HUES48 (cell line): ENCODE results near the gene CYP2C18.
"Not testable (repeated sequence)": the region's sequence is repeated elsewhere in the genome, so short reads cannot be mapped to it uniquely, and the experiment has no call there.

Experiments
- H3K27ac ChIP-seq: one replicate; pipeline ENCODE4 v1.7.0; 2013; ENCODE audit warnings: low read depth, low read length, inconsistent platforms
- H3K27me3 ChIP-seq: 2 replicates; pipeline ENCODE4 v1.6.1; 2013; ENCODE audit warnings: mild to moderate bottlenecking, low read length; ENCODE audit not compliant: control insufficient read depth, insufficient read depth
- H3K36me3 ChIP-seq: 2 replicates; pipeline ENCODE4 v1.6.1; 2013; ENCODE audit warnings: low read length; ENCODE audit not compliant: control insufficient read depth, insufficient read depth
- H3K4me1 ChIP-seq: 2 replicates; pipeline ENCODE4 v1.6.1; 2013; ENCODE audit warnings: mild to moderate bottlenecking, low read length; ENCODE audit not compliant: control insufficient read depth, insufficient read depth
- H3K4me3 ChIP-seq: 2 replicates; pipeline ENCODE4 v1.5.1; 2013; ENCODE audit warnings: mild to moderate bottlenecking, low read depth, low read length
- H3K9ac ChIP-seq: 2 replicates; pipeline ENCODE4 v1.6.1; 2013; ENCODE audit warnings: mild to moderate bottlenecking, low read depth, low read length, moderate library complexity
- H3K9me3 ChIP-seq: 2 replicates; pipeline ENCODE4 v1.6.1; 2013; ENCODE audit warnings: low read length; ENCODE audit not compliant: control insufficient read depth, insufficient read depth

Gene CYP2C18

DNA sequence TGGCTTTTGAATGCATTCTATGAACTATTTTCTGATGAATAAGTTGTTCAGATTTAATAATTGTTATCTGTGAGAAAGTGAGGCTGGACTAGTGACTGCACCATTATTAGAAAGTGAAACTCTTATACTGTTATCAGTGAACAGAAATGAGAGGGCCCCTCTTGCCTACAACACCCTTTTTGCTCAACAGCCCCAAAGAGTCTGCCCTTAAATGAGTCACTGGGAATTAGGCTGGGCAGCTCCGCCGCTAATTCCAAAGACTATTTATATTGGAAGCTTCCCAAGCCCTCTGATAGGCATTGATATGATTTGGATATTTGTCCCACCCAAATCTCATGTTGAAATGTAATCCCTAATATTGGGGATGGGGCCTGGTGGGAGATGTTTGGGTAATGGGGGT is 7.0 kb upstream of the CYP2C18 start:
- no peaks in the 10 kb centered on the region for H3K4me1 ChIP-seq
- no peaks in the 10 kb centered on the region for H3K9me3 ChIP-seq
- no peak overlapping the region for H3K9ac ChIP-seq

DNA sequence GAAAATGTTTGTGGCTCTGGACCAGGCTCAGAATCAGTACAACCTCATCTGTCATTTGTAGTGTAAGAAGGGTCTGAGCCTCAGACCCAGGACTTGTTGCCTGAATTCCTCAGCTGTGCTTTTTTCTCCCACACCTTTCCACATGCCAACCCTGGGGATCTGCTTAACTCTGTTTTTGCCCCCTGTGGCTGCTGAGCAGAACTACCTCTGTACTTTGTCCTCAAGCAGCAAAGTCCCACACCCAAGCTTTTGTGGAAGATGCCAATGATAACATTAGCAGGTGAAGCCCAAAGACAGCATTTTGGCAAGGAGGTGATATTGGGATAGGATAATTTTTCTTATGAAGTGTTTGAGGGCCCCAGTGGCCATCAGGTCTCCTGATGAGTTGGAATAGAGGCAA is 5.8 kb upstream of the CYP2C18 start:
- Histone ChIP-seq H3K9me3 (no peaks in the 10 kb centered on the region), H3K9ac (no peak overlapping the region), H3K4me1 (no peaks in the 10 kb centered on the region), H3K27ac (no peak overlapping the region), H3K36me3 (no peaks in the 10 kb centered on the region), H3K4me3 (no peak overlapping the region), H3K27me3 (no peaks in the 10 kb centered on the region)

More for the DNA sequence above, 7.0 kb upstream of the CYP2C18 start:
- H3K4me3 ChIP-seq = no peak overlapping the region
- H3K27ac ChIP-seq = no peak overlapping the region
- H3K36me3 ChIP-seq = no peaks in the 10 kb centered on the region
- no peaks in the 10 kb centered on the region for H3K27me3 ChIP-seq

DNA sequence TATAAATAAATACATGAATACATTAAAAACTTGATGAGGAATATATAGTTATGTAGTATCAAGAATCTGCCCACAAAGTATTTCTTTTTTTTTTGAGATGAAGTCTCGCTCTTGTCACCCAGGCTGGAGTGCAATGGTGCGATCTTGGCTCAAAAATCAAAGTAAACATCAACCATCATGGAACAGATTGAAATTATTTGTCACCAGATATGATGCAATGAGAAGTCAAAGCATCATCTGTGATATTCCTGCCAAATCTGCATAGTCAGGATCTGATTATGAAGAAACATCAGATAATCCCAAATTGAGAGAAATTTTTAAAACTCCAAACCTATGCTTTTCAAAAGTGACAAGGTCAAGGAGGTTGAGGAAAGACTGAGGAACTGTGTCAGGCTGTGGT is 5.1 kb upstream of the CYP2C18 start:
- Histone ChIP-seq H3K36me3 (no peaks in the 10 kb centered on the region), H3K27me3 (no peaks in the 10 kb centered on the region), H3K4me1 (no peaks in the 10 kb centered on the region), H3K4me3 (no peak overlapping the region), H3K27ac (no peak overlapping the region), H3K9ac (no peak overlapping the region), H3K9me3 (no peaks in the 10 kb centered on the region)

- no peaks in the 10 kb centered on the region for H3K36me3 ChIP-seq
- no peaks in the 10 kb centered on the region for H3K9me3 ChIP-seq
- no peaks in the 10 kb centered on the region for H3K27me3 ChIP-seq
- H3K4me1 ChIP-seq = no peaks in the 10 kb centered on the region
- no peak overlapping the region for H3K27ac ChIP-seq
- no peak overlapping the region for H3K4me3 ChIP-seq
- no peak overlapping the region for H3K9ac ChIP-seq
Observed at GRCh38 chr10:94680544-94680943, 3.0 kb upstream of the CYP2C18 start.

GRCh38 chr10:94682636-94683035 is 893 bp upstream of the CYP2C18 start:
- H3K4me3 ChIP-seq, H3K9me3 ChIP-seq, H3K36me3 ChIP-seq, H3K9ac ChIP-seq, H3K27me3 ChIP-seq, H3K27ac ChIP-seq, H3K4me1 ChIP-seq: not testable (repeated sequence)

DNA sequence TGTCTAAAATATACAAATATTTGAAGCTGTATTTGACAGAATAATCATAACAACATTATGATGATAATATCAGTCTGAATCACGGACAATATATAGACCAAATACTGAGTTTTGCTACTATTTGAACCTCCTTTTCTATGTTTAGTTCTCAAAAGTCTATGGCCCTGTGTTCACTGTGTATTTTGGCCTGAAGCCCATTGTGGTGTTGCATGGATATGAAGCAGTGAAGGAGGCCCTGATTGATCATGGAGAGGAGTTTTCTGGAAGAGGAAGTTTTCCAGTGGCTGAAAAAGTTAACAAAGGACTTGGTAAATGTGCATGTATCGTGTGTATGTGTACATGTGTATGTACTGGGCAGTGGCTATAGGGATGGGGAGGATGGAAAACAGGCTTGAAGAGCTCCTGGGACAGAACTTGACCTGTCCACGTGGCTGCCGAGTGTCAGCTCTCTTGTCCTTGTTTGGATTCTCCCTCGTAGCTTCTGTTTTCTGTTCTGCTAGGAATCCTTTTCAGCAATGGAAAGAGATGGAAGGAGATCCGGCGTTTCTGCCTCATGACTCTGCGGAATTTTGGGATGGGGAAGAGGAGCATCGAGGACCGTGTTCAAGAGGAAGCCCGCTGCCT is 4.2 kb downstream of the CYP2C18 start:
- no peaks in the 10 kb centered on the region for H3K36me3 ChIP-seq
- no peak overlapping the region for H3K4me3 ChIP-seq
- no peak overlapping the region for H3K9ac ChIP-seq
- H3K27ac ChIP-seq = no peak overlapping the region
- H3K4me1 ChIP-seq = no peaks in the 10 kb centered on the region
- H3K9me3 ChIP-seq = no peaks in the 10 kb centered on the region
- no peaks in the 10 kb centered on the region for H3K27me3 ChIP-seq

DNA sequence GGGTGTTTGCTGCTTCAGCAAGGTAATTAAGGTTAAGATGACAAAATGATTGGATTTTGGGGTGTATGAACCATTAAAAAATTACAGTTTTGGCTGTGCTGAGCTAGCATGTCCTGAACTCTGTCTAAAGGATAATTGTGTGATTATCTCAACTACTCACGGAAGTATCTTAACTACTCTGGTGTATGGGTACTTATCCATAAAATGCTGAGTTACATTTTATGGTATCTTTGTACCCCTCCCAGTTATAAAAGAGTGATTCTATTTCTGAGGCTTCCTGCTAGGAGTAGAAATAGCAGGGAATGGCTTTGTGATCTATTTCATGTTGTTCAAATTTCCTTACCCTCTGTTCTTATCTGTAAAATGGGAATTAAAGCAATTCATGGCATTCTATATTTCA is 22.6 kb downstream of the CYP2C18 start:
- H3K9ac ChIP-seq = no peak overlapping the region
- H3K9me3 ChIP-seq = no peaks in the 10 kb centered on the region; the same call in 1 of the 2 replicates
- no peak overlapping the region for H3K4me3 ChIP-seq
- no peaks in the 10 kb centered on the region for H3K27me3 ChIP-seq
- no peaks in the 10 kb centered on the region for H3K4me1 ChIP-seq
- no peaks in the 10 kb centered on the region for H3K36me3 ChIP-seq
- no peak overlapping the region for H3K27ac ChIP-seq

DNA sequence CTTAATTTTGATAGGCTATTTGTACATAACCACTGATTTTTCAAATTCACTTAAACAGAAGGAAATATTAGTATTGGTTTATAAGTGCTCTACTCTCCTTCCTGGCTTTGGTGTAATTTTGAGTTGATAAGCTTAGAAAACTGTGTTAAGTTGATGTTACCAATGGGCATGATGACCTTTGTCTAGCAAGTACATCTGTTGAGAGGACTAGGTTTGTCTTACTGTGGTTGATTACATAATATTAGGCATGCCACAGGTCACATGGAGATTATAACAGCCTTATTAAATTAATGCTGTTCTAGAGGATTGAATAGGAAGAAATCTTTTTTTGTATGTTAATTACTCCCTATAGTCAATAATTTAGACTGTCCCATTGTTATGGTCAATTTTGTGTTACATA is 27.0 kb downstream of the CYP2C18 start:
- Histone ChIP-seq H3K9me3 (peaks cover 4% of the 10 kb centered on the region), H3K36me3 (no peaks in the 10 kb centered on the region), H3K4me1 (no peaks in the 10 kb centered on the region), H3K27me3 (no peaks in the 10 kb centered on the region), H3K27ac (no peak overlapping the region), H3K9ac (no peak overlapping the region), H3K4me3 (no peak overlapping the region)

GRCh38 chr10:94725871-94726270 is 42.3 kb downstream of the CYP2C18 start:
- Histone ChIP-seq H3K9ac (no peak overlapping the region), H3K27me3 (no peaks in the 10 kb centered on the region), H3K4me3 (no peak overlapping the region), H3K4me1 (no peaks in the 10 kb centered on the region), H3K36me3 (no peaks in the 10 kb centered on the region), H3K27ac (no peak overlapping the region), H3K9me3 (no peaks in the 10 kb centered on the region)

DNA sequence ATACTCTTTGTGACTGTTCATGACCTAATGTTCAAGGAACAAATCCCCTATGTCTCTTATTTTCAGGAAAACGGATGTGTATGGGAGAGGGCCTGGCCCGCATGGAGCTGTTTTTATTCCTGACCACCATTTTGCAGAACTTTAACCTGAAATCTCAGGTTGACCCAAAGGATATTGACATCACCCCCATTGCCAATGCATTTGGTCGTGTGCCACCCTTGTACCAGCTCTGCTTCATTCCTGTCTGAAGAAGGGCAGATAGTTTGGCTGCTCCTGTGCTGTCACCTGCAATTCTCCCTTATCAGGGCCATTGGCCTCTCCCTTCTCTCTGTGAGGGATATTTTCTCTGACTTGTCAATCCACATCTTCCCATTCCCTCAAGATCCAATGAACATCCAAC is 51.7 kb downstream of the CYP2C18 start:
- no peaks in the 10 kb centered on the region for H3K27me3 ChIP-seq
- no peak overlapping the region for H3K4me3 ChIP-seq
- no peak overlapping the region for H3K27ac ChIP-seq
- no peaks in the 10 kb centered on the region for H3K4me1 ChIP-seq
- no peak overlapping the region for H3K9ac ChIP-seq
- 0 out of 2 replicates have a peak, but pooled peaks cover 3% of the 10 kb centered on the region for H3K9me3 ChIP-seq
- no peaks in the 10 kb centered on the region for H3K36me3 ChIP-seq

DNA sequence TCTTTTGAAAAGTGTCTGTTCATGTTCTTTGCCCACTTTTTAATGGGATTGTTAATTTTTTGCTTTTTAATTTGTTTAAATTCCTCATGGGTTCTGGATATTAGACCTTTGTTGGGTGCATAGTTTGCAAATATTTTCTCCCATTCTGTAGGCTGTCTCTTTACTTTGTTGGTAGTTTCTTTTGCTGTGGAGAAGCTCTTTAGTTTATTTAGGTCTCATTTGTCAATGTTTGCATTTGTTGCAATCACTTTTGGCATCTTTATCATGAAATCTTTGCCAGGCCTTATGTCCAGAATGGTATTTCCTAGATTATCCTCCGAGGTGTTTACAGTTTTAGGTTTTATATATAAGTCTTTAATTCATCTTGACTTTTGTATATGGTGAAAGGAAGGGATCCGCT is 55.1 kb downstream of the CYP2C18 start:
- no peaks in the 10 kb centered on the region for H3K27me3 ChIP-seq
- no peak overlapping the region for H3K27ac ChIP-seq
- H3K9me3 ChIP-seq = peaks cover 19% of the 10 kb centered on the region
- no peak overlapping the region for H3K9ac ChIP-seq
- no peak overlapping the region for H3K4me3 ChIP-seq
- H3K4me1 ChIP-seq = no peaks in the 10 kb centered on the region
- no peaks in the 10 kb centered on the region for H3K36me3 ChIP-seq

DNA sequence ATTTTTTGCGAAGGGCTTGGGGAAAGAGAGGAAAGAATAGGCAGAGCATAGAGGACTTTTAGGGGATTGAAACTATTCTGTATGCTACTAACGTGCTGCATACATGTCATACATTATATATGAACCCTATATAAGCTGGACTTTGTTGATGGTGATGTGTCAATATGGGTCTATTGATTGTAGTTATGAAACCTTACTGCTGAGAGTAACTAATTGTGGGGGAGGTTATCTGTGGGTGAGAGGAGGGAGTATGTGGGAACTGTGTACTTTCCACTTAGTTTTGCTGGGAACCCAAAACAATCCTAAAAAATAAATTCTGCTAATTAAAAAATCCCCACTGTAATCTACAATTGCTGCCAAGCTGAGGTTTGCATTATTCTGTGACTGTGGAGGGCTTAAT is 63.6 kb downstream of the CYP2C18 start:
- H3K27me3 ChIP-seq = no peaks in the 10 kb centered on the region
- no peaks in the 10 kb centered on the region for H3K4me1 ChIP-seq
- peaks cover 45% of the 10 kb centered on the region for H3K9me3 ChIP-seq
- no peak overlapping the region for H3K9ac ChIP-seq
- no peak overlapping the region for H3K27ac ChIP-seq
- no peak overlapping the region for H3K4me3 ChIP-seq
- no peaks in the 10 kb centered on the region for H3K36me3 ChIP-seq
